HG03060 (cell line): Measurements from ENCODE around the gene IER3.
"Not testable (repeated sequence)": the region's sequence is repeated elsewhere in the genome, so short reads cannot be mapped to it uniquely, and the experiment has no call there.

Source experiments
- ATAC-seq: cut with Tn5 transposase; IDR thresholded peaks from one replicate; pipeline ENCODE4 v1.9.1; 2021; ENCODE audit warnings: low read depth, moderate number of reproducible peaks; ENCODE audit not compliant: unreplicated experiment

The IER3 gene

GRCh38 chr6:30725713-30726505 is 18.4 kb downstream of the IER3 start:
- ATAC-seq, result no peak

DNA sequence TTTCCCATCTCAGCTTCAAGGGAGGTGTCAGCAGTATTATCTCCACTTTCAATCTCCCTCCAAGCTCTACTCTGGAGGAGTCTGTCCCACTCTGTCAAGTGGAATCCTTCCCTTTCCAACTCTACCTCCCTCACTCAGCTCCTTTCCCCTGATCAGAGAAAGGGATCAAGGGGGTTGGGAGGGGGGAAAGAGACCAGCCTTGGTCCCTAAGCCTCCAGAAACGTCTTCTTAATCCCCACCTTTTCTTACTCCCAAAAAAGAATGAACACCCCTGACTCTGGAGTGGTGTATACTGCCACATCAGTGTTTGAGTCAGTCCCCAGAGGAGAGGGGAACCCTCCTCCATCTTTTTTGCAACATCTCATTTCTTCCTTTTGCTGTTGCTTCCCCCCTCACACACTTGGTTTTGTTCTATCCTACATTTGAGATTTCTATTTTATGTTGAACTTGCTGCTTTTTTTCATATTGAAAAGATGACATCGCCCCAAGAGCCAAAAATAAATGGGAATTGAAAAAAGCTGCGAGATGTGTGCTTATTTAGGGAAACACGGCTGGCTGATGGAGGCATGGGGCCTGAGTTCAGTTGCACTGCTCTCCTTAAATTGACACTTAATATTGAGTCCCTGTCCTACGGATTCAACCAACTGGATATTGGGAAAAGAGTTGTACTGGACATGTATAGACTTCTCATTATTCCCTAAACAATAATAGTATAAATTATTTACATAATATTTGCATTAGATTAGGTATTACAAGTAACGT is 19.3 kb downstream of the IER3 start:
- ATAC-seq, result no peak

DNA sequence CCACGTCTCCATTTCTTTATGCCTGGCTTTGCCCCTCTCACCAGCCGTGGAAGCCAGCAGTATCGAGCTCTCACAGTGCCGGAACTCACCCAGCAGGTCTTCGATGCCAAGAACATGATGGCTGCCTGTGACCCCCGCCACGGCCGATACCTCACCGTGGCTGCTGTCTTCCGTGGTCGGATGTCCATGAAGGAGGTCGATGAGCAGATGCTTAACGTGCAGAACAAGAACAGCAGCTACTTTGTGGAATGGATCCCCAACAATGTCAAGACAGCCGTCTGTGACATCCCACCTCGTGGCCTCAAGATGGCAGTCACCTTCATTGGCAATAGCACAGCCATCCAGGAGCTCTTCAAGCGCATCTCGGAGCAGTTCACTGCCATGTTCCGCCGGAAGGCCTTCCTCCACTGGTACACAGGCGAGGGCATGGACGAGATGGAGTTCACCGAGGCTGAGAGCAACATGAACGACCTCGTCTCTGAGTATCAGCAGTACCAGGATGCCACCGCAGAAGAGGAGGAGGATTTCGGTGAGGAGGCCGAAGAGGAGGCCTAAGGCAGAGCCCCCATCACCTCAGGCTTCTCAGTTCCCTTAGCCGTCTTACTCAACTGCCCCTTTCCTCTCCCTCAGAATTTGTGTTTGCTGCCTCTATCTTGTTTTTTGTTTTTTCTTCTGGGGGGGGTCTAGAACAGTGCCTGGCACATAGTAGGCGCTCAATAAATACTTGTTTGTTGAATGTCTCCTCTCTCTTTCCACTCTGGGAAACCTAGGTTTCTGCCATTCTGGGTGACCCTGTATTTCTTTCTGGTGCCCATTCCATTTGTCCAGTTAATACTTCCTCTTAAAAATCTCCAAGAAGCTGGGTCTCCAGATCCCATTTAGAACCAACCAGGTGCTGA is 20.3 kb downstream of the IER3 start:
- ATAC-seq, result not testable (repeated sequence)

- not testable (repeated sequence) for ATAC-seq
Measured at GRCh38 chr6:30723159-30723842, 21.0 kb downstream of the IER3 start.

- ATAC-seq, result no peak
Measured at GRCh38 chr6:30722280-30723112, 21.9 kb downstream of the IER3 start.

DNA sequence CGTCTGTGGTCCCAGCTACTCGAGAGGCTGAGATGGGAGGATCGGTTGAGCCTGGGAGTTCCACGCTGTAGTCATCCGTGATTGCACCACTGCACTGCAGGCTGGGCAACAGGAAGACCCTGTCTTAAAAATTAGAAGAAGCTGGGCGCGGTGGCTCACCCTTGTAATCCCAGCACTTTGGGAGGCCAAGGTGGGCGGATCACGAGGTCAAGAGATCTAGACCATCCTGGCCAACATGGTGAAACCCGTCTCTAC is 22.4 kb downstream of the IER3 start:
- not testable (repeated sequence) for ATAC-seq

DNA sequence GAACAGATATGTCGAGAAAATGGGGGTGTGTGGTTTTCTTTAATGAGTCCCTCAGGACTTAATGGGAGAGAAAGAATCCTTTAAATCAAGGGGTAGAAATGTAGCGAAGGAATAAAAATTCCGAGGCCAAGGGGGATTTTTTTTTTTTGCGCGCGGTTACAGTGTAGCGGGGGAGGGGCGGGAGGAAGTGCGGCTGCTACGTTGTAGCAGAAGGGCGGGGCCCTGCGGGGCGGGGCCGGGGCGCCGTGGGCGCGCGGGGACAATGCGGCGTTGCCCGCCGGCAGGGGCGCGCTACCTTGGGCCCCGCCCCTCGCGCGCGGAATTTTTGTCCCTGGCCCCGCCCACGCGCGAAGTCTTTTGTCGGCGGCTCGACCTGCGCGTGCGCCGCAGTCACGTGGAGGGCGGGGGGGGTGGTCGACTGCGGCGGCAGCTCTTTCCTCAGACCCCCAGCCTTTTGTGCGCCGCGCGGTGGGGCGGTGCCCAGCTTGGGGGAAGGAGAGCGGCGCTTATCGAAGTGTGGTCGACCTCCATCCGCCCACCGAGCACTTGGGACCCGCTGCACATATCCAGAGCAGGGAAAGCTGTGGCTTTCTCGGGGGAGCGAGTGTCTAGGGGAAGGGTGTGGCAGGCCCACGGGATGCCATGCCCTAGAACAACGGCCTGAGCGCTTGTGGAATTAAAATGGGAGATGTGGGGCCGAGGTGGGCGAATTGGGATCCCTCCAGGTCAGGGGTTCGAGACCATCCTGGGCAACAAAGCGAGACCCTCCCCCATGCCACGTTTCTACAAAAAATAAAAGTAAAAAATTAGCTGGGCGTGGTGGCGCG is 22.9 kb downstream of the IER3 start:
- no peak for ATAC-seq

DNA sequence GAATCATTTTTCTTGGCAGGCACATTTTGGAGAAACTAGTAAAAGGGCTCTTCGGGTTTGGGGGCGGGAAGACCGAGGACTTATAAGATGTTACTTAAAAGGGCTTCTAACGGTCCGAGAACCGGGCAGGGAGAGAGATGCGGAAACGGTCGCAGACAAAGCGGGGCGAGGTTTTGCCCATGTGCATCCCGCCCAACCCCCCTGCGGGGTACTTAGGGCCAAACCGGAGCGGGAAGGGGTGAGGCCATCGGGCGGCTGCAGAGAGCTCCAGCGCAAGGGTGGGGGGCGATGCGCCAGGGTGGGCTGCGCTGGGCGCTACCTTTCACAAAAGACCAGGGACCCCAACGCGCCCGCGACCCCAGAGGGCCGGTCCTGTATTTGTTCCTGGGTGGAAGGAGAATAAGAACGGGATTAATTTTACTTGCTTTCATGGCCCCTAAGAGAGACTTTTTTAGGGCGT is 23.6 kb downstream of the IER3 start:
- no peak for ATAC-seq

DNA sequence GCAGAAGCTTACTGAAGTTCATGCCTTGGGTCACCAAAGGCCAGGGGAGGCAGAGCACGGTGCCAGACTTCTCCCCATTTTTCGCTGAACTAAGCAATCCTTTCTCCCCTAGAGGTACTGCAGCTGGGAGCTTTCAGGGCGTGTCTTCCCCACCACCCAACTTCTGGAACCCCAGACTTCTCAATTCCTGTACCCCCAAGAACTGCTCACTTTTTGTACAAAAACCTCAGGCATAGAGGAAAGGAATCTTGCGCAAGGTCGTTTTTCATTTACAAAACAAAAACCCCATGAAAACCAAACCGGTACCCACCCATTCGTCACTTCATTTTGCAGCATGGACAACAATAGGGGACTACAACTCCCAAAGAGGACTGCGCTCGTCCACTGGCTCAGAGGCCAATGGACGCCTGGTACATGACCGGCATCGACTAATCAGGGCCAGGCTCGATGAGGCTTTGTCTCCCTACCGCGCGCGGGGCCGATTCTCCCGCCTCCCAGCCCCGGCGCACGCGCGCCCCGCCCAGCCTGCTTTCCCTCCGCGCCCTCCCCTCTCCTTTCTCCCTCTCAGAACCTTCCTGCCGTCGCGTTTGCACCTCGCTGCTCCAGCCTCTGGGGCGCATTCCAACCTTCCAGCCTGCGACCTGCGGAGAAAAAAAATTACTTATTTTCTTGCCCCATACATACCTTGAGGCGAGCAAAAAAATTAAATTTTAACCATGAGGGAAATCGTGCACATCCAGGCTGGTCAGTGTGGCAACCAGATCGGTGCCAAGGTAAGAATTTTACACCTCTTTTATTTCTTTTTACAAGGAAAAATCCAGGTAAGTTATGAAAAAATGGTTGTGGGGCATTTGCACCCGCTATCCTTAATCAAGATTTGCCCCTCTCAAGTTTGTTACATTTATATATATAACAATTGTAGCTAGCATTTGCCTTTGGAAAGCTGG is 24.3 kb downstream of the IER3 start, which contains the start of gene TUBB:
Gene TUBB (plus strand): TSS at position 562 of the 947 bp plus-strand sequence. CDS start 155 bp downstream, at position 717.
- peak; percentile 30 for ATAC-seq

DNA sequence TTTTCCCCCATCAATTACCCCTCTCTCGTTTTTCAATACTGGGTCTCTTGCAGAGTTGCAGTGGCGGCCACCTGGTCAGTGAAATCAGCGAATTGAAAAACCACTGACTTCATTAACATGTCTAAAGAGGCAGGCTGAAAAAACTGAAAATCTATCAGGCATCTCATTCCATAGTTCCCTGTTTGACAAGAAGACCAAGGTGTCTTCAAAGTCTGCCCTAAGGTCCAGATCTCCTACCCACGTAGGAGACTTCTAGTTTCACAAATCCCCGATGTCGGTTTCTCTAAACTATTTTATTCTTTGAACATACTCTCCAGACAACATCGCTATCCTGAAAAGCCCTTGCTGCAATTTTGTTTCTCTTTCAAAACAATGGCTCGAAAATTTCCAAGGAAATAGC is 25.0 kb downstream of the IER3 start:
- no peak for ATAC-seq

GRCh38 chr6:30717845-30718720 is 26.3 kb downstream of the IER3 start:
- ATAC-seq, result not testable (repeated sequence)

DNA sequence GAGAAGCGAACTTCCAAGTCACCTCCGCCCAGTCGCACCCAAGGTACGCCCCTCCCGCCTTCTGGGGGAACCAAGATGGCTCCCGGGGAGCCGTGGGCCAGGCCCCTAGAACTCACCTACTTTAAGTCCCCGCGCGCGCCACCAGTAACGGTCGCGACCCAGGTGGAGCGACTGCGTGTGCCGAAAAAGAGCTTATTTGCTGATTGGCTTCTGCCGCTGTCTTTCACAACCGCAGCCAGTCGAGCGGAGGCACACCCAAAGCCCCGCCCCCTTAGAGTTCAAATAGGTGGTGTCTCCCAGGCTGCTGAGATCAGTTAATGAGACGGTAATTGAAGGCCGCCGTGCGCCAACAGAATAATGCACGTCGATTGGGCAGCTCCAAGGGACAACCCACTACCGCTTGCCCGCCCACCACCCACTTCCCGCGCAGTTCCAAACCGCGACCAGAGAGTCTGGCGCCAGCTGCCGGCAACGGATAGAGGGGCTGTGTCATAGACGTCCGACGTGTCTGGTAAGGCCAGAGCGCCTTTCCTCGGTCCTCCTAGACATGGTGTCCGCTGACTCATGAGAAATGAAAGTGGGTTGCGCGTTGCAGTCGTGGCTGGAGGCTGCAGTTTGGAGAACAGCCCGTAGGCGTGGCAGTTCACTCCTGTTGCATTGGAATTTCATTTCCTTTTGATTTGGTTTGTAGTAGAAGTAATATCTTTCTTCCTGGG is 27.1 kb downstream of the IER3 start, which contains the start of gene MDC1:
Gene MDC1 (minus strand): TSS at position 153 of the 716 bp plus-strand sequence. CDS start 2,106 bp downstream, outside the sequence.
- ATAC-seq, result peak; percentile 62

DNA sequence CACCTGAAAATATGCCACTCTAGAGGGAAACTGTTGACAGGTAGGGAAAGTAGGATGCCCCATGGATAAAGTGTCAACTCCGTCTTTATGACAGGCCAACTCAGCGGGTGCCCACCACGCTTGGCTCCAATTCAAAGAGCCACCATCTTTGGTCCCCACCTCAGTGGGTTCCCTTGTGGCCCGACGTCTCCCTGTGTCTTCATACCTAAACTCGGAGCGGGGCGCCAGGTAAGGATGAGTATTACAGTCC is 27.5 kb downstream of the IER3 start:
- no peak for ATAC-seq

GRCh38 chr6:30714263-30714662 is 30.1 kb downstream of the IER3 start:
- ATAC-seq, result no peak

DNA sequence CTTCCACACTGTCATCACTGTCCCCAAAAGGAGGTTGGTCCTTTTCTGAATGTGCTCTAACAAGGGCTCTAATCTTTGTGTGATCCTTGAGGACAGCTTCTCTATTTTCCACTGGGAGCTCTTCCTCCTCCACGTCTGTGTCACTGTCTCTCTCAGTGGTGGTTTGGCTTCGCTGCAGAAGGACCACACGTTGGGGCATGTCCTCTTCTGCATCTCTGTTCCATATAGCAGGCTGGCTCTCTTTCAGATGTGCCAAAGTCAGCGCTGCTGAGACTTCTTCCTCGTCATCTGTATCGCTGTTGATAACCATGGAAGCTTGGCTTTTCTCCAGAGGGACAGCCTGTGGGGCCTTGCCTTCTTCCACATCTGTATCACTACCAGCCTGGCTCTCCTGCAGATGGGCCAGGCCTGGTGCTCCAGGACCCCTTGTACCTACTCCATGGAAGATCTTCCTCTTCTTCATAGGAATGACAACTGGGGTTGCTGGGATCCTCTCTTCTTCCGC is 31.9 kb downstream of the IER3 start:
- no peak for ATAC-seq
